Glomerular visceral epithelial cell (primary cell): ENCODE results near the gene EPB41L4A.

ENCODE experiments used
- DNase-seq: peaks from one replicate; pipeline ENCODE4 v3.0.0-alpha.2; 2016; ENCODE audit errors: extremely low spot score

The EPB41L4A gene

GRCh38 chr5:112312295-112313275 is 106.5 kb downstream of the EPB41L4A start:
- DNase-seq, result no peak

GRCh38 chr5:112310746-112311145 is 108.3 kb downstream of the EPB41L4A start:
- no peak for DNase-seq

- DNase-seq, result no peak
Observed at GRCh38 chr5:112308608-112309007, 110.5 kb downstream of the EPB41L4A start.

GRCh38 chr5:112306956-112307355 is 112.1 kb downstream of the EPB41L4A start:
- DNase-seq, result no peak

- no peak for DNase-seq
Observed at GRCh38 chr5:112304743-112305142, 114.3 kb downstream of the EPB41L4A start.

GRCh38 chr5:112303685-112304084 is 115.4 kb downstream of the EPB41L4A start:
- DNase-seq, result no peak

GRCh38 chr5:112294126-112294525 is 125.0 kb downstream of the EPB41L4A start:
- DNase-seq, result no peak

GRCh38 chr5:112293587-112293986 is 125.5 kb downstream of the EPB41L4A start:
- no peak for DNase-seq

GRCh38 chr5:112290691-112291090 is 128.4 kb downstream of the EPB41L4A start:
- no peak for DNase-seq

GRCh38 chr5:112289465-112289864 is 129.6 kb downstream of the EPB41L4A start:
- no peak for DNase-seq

GRCh38 chr5:112283943-112284929 is 134.8 kb downstream of the EPB41L4A start:
- no peak for DNase-seq

GRCh38 chr5:112283034-112283582 is 136.0 kb downstream of the EPB41L4A start:
- DNase-seq, result no peak

GRCh38 chr5:112279082-112279481 is 140.0 kb downstream of the EPB41L4A start:
- no peak for DNase-seq

GRCh38 chr5:112276991-112277390 is 142.1 kb downstream of the EPB41L4A start:
- no peak for DNase-seq

- no peak for DNase-seq
Observed at GRCh38 chr5:112275671-112276070, 143.4 kb downstream of the EPB41L4A start.

- no peak for DNase-seq
Observed at GRCh38 chr5:112270299-112271293, 148.5 kb downstream of the EPB41L4A start.

- no peak for DNase-seq
Observed at GRCh38 chr5:112267231-112267630, 151.8 kb downstream of the EPB41L4A start.

GRCh38 chr5:112264666-112265065 is 154.4 kb downstream of the EPB41L4A start:
- no peak for DNase-seq

GRCh38 chr5:112264151-112264550 is 154.9 kb downstream of the EPB41L4A start:
- no peak for DNase-seq

GRCh38 chr5:112263469-112263868 is 155.6 kb downstream of the EPB41L4A start:
- no peak for DNase-seq

GRCh38 chr5:112258571-112258970 is 160.5 kb downstream of the EPB41L4A start:
- no peak for DNase-seq
